ENCODE measurements around the gene METAP2.

METAP2 gene

GRCh38 chr12:95551305-95551704 is 77.4 kb downstream of the METAP2 start, which contains the start of gene USP44:
USP44 (minus strand) TSS chr12:95551476; CDS start chr12:95534256, 17,220 bp downstream.
- Histone ChIP-seq H3K9me3 (peaks cover 6% of the 10 kb centered on the region), H3K4me3 (no peak within 1 kb of the TSS), H3K4me1 (peaks cover 17% of the 10 kb centered on the region), H3K36me3 (replicated peaks) (no peaks in the 10 kb centered on the region), H3K27me3 (ENCODE audit: low read depth) (peaks cover 10% of the 10 kb centered on the region)
- in situ Hi-C loops (cut with MboI; ENCODE audit: low sequenced_read_pairs) = no loop called here
- peak; percentile 65 to 83 for DNase-seq (ENCODE audit: low spot score in 2 of 2)

GRCh38 chr12:95551913-95552516 is 78.1 kb downstream of the METAP2 start:
- in situ Hi-C loops (cut with MboI; ENCODE audit: low sequenced_read_pairs) = no loop called here
- Histone ChIP-seq H3K4me1 (peaks cover 15% of the 10 kb centered on the region), H3K9me3 (peaks cover 4% of the 10 kb centered on the region; the same call in 1 of the 2 replicates), H3K36me3 (replicated peaks) (no peaks in the 10 kb centered on the region), H3K27me3 (ENCODE audit: low read depth) (peaks cover 3% of the 10 kb centered on the region), H3K4me3 (no peak overlapping the region)
- DNase-seq (ENCODE audit: low spot score in 2 of 2) = no peak

- in situ Hi-C loops (cut with MboI; ENCODE audit: low sequenced_read_pairs) = no loop called here
These were observed 79.4 kb downstream of the METAP2 start for GRCh38 chr12:95553197-95553943.

GRCh38 chr12:95554532-95555071 is 80.7 kb downstream of the METAP2 start:
- Histone ChIP-seq H3K36me3 (replicated peaks) (no peaks in the 10 kb centered on the region), H3K4me3 (no peak overlapping the region), H3K27me3 (ENCODE audit: low read depth) (no peaks in the 10 kb centered on the region; the same call in 1 of the 2 replicates), H3K4me1 (peaks cover 15% of the 10 kb centered on the region), H3K9me3 (no peaks in the 10 kb centered on the region)
- no peak for DNase-seq (ENCODE audit: low spot score in 2 of 2)
- in situ Hi-C loops (cut with MboI; ENCODE audit: low sequenced_read_pairs) = no loop called here

More at GRCh38 chr12:95553197-95553943, 79.4 kb downstream of the METAP2 start:
- H3K4me1 ChIP-seq = peaks cover 15% of the 10 kb centered on the region
- DNase-seq (ENCODE audit: low spot score in 2 of 2) = no peak
- no peaks in the 10 kb centered on the region for H3K36me3 ChIP-seq (replicated peaks)
- H3K9me3 ChIP-seq = 0 out of 2 replicates have a peak, but pooled peaks cover 4% of the 10 kb centered on the region
- no peak overlapping the region for H3K4me3 ChIP-seq
- no peaks in the 10 kb centered on the region; the same call in 1 of the 2 replicates for H3K27me3 ChIP-seq (ENCODE audit: low read depth)

- H3K4me3 ChIP-seq = no peak overlapping the region
- H3K27me3 ChIP-seq (ENCODE audit: low read depth) = no peaks in the 10 kb centered on the region; the same call in 1 of the 2 replicates
- no peaks in the 10 kb centered on the region for H3K36me3 ChIP-seq (replicated peaks)
- no peaks in the 10 kb centered on the region for H3K9me3 ChIP-seq
- no peak for DNase-seq (ENCODE audit: low spot score in 2 of 2)
- in situ Hi-C loops (cut with MboI; ENCODE audit: low sequenced_read_pairs) = no loop called here
- H3K4me1 ChIP-seq = no peaks in the 10 kb centered on the region
These were observed 83.7 kb downstream of the METAP2 start for GRCh38 chr12:95557625-95558024.

Data from HAP-1 (cell line).